HepG2 (cell line): ENCODE data around the gene NR3C2. TPM values are rescaled to one million over a fixed set of nuclear protein-coding genes. Genes with fewer than 3 reads are reported as not detected.

Source experiments
- ATAC-seq: fragments of 200-7000 bp; cut with Tn5 transposase; 3 replicates; pipeline ENCODE4 v1.9.1; 2020; ENCODE audit warnings: mild to moderate bottlenecking, moderate library complexity
- BruUV-seq: library from RNA; stranded (reverse); fragments of 400-500 nt; replicated peaks from 2 replicates; lab custom pipeline; 2021; lab: Mats Ljungman, UMichigan
- CTCF ChIA-PET: fragments of 300-600 bp; formaldehyde crosslinking; extraction: SDS; loops from one replicate; lab custom pipeline; 2021; ENCODE audit warnings: low total read pairs, inconsistent platforms, low intra/inter-chr PET ratio; lab: Yijun Ruan, JAX
- POLR2A ChIA-PET: fragments of 350-600 bp; sonication (Branson Sonifier 250); formaldehyde crosslinking; loops from one replicate; lab custom pipeline; 2020; ENCODE audit warnings: antibody characterized with exemption, inconsistent platforms; lab: Yijun Ruan, JAX
- DNase-seq: peaks from one replicate; pipeline ENCODE4 v3.0.0-alpha.2; 2015; ENCODE audit warnings: low spot score
- FAIRE-seq: peaks from 3 replicates; lab custom pipeline; 2011; peaks lifted over from hg19 to GRCh38; lab: Jason Lieb, UNC
- H2AFZ ChIP-seq: one replicate; pipeline ENCODE4 v1.6.1; 2011; ENCODE audit warnings: low read length, inconsistent platforms
- H3K27ac ChIP-seq: fragments of 300-600 bp; 3 replicates; pipeline ENCODE4 v1.8.0; 2011; ENCODE audit warnings: mixed run types, mild to moderate bottlenecking, mixed read lengths, low read length, inconsistent platforms; ENCODE audit not compliant: insufficient read depth; ENCODE audit errors: extremely low read length
- H3K27me3 ChIP-seq, 2 experiments: fragments of 200-600 bp in 1 of 2; 2 replicates in 1 of 2; 3 replicates in 1 of 2; pipeline versions ENCODE4 v1.6.0 to v1.8.0; 2011; ENCODE audit warnings: low read length in 2 of 2, mild to moderate bottlenecking in 2 of 2, moderate library complexity in 2 of 2, inconsistent platforms in 1 of 2; ENCODE audit not compliant: insufficient read depth in 2 of 2, control insufficient read depth in 1 of 2
- H3K36me3 ChIP-seq, 2 experiments: fragments of 200-600 bp in 1 of 2; replicated peaks in 1 of 2; 2 replicates in 1 of 2; 3 replicates in 1 of 2; pipeline versions ENCODE4 v1.5.1 to v1.8.0; 2011; ENCODE audit warnings: low read length in 2 of 2, inconsistent platforms in 1 of 2; ENCODE audit not compliant: insufficient read depth in 2 of 2, control insufficient read depth in 1 of 2
- H3K4me1 ChIP-seq: 2 replicates; pipeline ENCODE4 v1.5.1; 2012; ENCODE audit warnings: low read length, inconsistent platforms; ENCODE audit not compliant: insufficient read depth
- H3K4me2 ChIP-seq: 2 replicates; pipeline ENCODE4 v1.6.0; 2011; ENCODE audit warnings: low read depth, low read length, inconsistent platforms
- H3K4me3 ChIP-seq, 3 experiments: fragments of 200-600 bp in 1 of 3; sonication (generic), shearing (Covaris generic) in 1 of 3; replicated peaks in 1 of 3; 2 replicates each; pipeline ENCODE4 v1.5.1; 2011 to 2016; ENCODE audit warnings: low read length in 3 of 3, inconsistent platforms in 2 of 3, low read depth in 2 of 3, mild to moderate bottlenecking in 2 of 3, control low read depth in 1 of 3, mixed read lengths in 1 of 3; ENCODE audit not compliant: insufficient read depth in 1 of 3
- H3K79me2 ChIP-seq: one replicate; pipeline ENCODE4 v1.6.1; 2011; ENCODE audit warnings: low read length, inconsistent platforms; ENCODE audit not compliant: insufficient read depth
- H3K9ac ChIP-seq: 2 replicates; pipeline ENCODE4 v1.6.0; 2011; ENCODE audit warnings: mild to moderate bottlenecking, low read depth, low read length, inconsistent platforms; ENCODE audit not compliant: insufficient read depth
- H3K9me3 ChIP-seq: 2 replicates; pipeline ENCODE4 v1.5.1; 2012; ENCODE audit warnings: mild to moderate bottlenecking, low read length
- H4K20me1 ChIP-seq: 2 replicates; pipeline ENCODE4 v1.6.0; 2011; ENCODE audit warnings: inconsistent platforms, mild to moderate bottlenecking, low read length, moderate library complexity; ENCODE audit not compliant: insufficient read depth
- EEA1 ChIP-seq: sonication (generic); formaldehyde crosslinking; IDR thresholded peaks from 2 replicates; pipeline ENCODE4 v1.5.1; 2020; ENCODE audit warnings: mild to moderate bottlenecking, missing genetic modification reagents, borderline replicate concordance
- HDAC2 ChIP-seq: sonication (generic); formaldehyde crosslinking; IDR thresholded peaks from 2 replicates; pipeline ENCODE4 v1.4.0; 2020; ENCODE audit warnings: missing genetic modification reagents
- HMG20A ChIP-seq: IDR thresholded peaks from 2 replicates; pipeline ENCODE4 v1.6.1; 2016; ENCODE audit warnings: borderline replicate concordance
- HNF1A ChIP-seq, 2 experiments: sonication (generic) in 1 of 2; formaldehyde crosslinking in 1 of 2; IDR thresholded peaks; 2 replicates each; pipeline versions ENCODE4 v1.4.0 to v1.6.1; 2016 to 2020; ENCODE audit warnings: borderline replicate concordance in 1 of 2, low read depth in 1 of 2, mild to moderate bottlenecking in 1 of 2, missing genetic modification reagents in 1 of 2
- HNRNPK ChIP-seq: fragments of 200-400 bp; formaldehyde crosslinking; IDR thresholded peaks from 2 replicates; pipeline ENCODE4 v1.6.1; 2018; ENCODE audit warnings: low read length, low read depth, moderate library complexity, mild to moderate bottlenecking; ENCODE audit not compliant: poor library complexity, severe bottlenecking
- KAT2B ChIP-seq: fragments of 150-350 bp; IDR thresholded peaks from 2 replicates; pipeline ENCODE4 v1.6.1; 2014; ENCODE audit warnings: low read depth, low read length, borderline replicate concordance
- KDM6A ChIP-seq: IDR thresholded peaks from 2 replicates; pipeline ENCODE4 v1.6.1; 2016; ENCODE audit warnings: low read depth
- MED8 ChIP-seq: sonication (generic); formaldehyde crosslinking; IDR thresholded peaks from 2 replicates; pipeline ENCODE4 v1.8.1; 2023; ENCODE audit warnings: mild to moderate bottlenecking, missing genetic modification reagents; ENCODE audit not compliant: insufficient replicate concordance
- STAG1 ChIP-seq: sonication (generic); formaldehyde crosslinking; IDR thresholded peaks from 2 replicates; pipeline ENCODE4 v1.4.0; 2020; ENCODE audit warnings: missing genetic modification reagents
- YEATS4 ChIP-seq: sonication (generic); formaldehyde crosslinking; IDR thresholded peaks from 2 replicates; pipeline ENCODE4 v1.4.0; 2020; ENCODE audit warnings: missing genetic modification reagents, borderline replicate concordance
- ZMAT3 ChIP-seq: sonication (generic); formaldehyde crosslinking; conservative IDR thresholded peaks from 2 replicates; pipeline ENCODE4 v1.7.0; 2021; ENCODE audit warnings: missing genetic modification reagents
- ZNF530 ChIP-seq: sonication (generic); formaldehyde crosslinking; IDR thresholded peaks from 2 replicates; pipeline ENCODE4 v1.5.0; 2020; ENCODE audit warnings: low read depth, mild to moderate bottlenecking, missing genetic modification reagents
- ZNF567 ChIP-seq: sonication (generic); formaldehyde crosslinking; IDR thresholded peaks from 2 replicates; pipeline ENCODE4 v1.8.1; 2023; ENCODE audit warnings: mild to moderate bottlenecking, missing genetic modification reagents, borderline replicate concordance
- WGBS: methylation state at CpG from one replicate; pipeline ENCODE4 v1.1.6; 2017; ENCODE audit warnings: low lambda C conversion rate; 5-methylcytosine and 5-hydroxymethylcytosine counted together
- in situ Hi-C: cut with HindIII; loops from 2 replicates; pipeline ENCODE4 v1.10.0; 2017; ENCODE audit warnings: low pct_unique_long_range_greater_than_20kb; ENCODE audit not compliant: extremely low pct_ligation_motif_present
- intact Hi-C: fragments of 100-400 bp; cut with micrococcal nuclease; formaldehyde crosslinking; loops from one replicate; pipeline ENCODE4 v1.10.0; 2022; ENCODE audit not compliant: unreplicated experiment
- polyA plus RNA-seq, 8 experiments: library from polyadenylated mRNA; depleted of rRNA in 3 of 8; stranded (reverse) in 7 of 8; unstranded in 1 of 8; fragments of >200 nt; fragmentation: Illumina TruSeq in 4 of 8; extraction: Trizol in 4 of 8; gene quantifications; 2 replicates each; pipeline versions ENCODE4 v1.2.1 to v1.2.3, GENCODE V29; 2011 to 2016; ENCODE audit warnings: low read depth in 4 of 8, missing spikeins in 1 of 8, mixed read lengths in 1 of 8; ENCODE audit not compliant: insufficient read depth in 1 of 8
- total RNA-seq, 5 experiments: library from RNA; depleted of rRNA; stranded (reverse); fragments of >200 nt; fragmentation: Illumina TruSeq; extraction: Trizol; gene quantifications; 2 replicates each; pipeline ENCODE4 v1.2.3, GENCODE V29; 2016; ENCODE audit warnings: low read depth in 1 of 5
- TF ChIP-seq, protein P1 (sequence below), 2 experiments: sonication (generic) in 1 of 2; formaldehyde crosslinking in 1 of 2; IDR thresholded peaks; 2 replicates each; pipeline versions ENCODE4 v1.6.1 to v1.9.0; 2014 to 2022; ENCODE audit warnings: antibody characterized with exemption in 1 of 2, borderline replicate concordance in 1 of 2, inconsistent platforms in 1 of 2, low read depth in 1 of 2, missing genetic modification reagents in 1 of 2

NR3C2 gene
- total and polyA plus RNA-seq, 2 of the 13 experiments (the other 11 are each of a cell fraction or from before 2014, with no cell fraction given), result 0.26 to 0.46 TPM

- FAIRE-seq (no peak), ATAC-seq (no peak), DNase-seq (no peak)
- WGBS, result 64% methylated on average over 3 of the region's 3 CpGs
- intact Hi-C loops, result no loop called here
- BruUV-seq, result no TSS peak
- no peak overlapping the region for H3K9ac ChIP-seq
- no peaks in the 10 kb centered on the region for H3K36me3 ChIP-seq
- H3K9me3 ChIP-seq, result no peaks in the 10 kb centered on the region
- no peak overlapping the region for H3K4me2 ChIP-seq
- in situ Hi-C loops, result no loop called here
- TF ChIP-seq ZNF567 (CRISPR knock-in tag) (no peak), YEATS4 (no peak), HNRNPK (no peak), ZMAT3 (CRISPR knock-in tag) (no peak), HNF1A (IDR thresholded peaks at IDR 0.05; ENCODE audit: low read depth) (no peak), HNF1A (CRISPR knock-in tag; IDR thresholded peaks at IDR 0.05; ENCODE audit: borderline replicate concordance) (no peak), KDM6A (CRISPR knock-in tag) (no peak), ZNF530 (no peak), HMG20A (CRISPR knock-in tag) (no peak), MED8 (CRISPR knock-in tag) (no peak), EEA1 (no peak), STAG1 (CRISPR knock-in tag) (no peak), HDAC2 (CRISPR knock-in tag) (no peak), KAT2B (no peak)
- TF ChIP-seq, protein P1, sequence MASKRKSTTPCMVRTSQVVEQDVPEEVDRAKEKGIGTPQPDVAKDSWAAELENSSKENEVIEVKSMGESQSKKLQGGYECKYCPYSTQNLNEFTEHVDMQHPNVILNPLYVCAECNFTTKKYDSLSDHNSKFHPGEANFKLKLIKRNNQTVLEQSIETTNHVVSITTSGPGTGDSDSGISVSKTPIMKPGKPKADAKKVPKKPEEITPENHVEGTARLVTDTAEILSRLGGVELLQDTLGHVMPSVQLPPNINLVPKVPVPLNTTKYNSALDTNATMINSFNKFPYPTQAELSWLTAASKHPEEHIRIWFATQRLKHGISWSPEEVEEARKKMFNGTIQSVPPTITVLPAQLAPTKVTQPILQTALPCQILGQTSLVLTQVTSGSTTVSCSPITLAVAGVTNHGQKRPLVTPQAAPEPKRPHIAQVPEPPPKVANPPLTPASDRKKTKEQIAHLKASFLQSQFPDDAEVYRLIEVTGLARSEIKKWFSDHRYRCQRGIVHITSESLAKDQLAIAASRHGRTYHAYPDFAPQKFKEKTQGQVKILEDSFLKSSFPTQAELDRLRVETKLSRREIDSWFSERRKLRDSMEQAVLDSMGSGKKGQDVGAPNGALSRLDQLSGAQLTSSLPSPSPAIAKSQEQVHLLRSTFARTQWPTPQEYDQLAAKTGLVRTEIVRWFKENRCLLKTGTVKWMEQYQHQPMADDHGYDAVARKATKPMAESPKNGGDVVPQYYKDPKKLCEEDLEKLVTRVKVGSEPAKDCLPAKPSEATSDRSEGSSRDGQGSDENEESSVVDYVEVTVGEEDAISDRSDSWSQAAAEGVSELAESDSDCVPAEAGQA (IDR thresholded peaks at IDR 0.05; ENCODE audit: low read depth), result no peak
- TF ChIP-seq, protein P1 (CRISPR knock-in tag; IDR thresholded peaks at IDR 0.05; ENCODE audit: borderline replicate concordance), result no peak
- no peak overlapping the region for H2AFZ ChIP-seq
- H3K27ac ChIP-seq, result no peak overlapping the region
- no peaks in the 10 kb centered on the region for H3K27me3 ChIP-seq
- H3K4me3 ChIP-seq, result no peak overlapping the region
- CTCF ChIA-PET, result no interaction called here
- H4K20me1 ChIP-seq, result no peaks in the 10 kb centered on the region
- no peaks in the 10 kb centered on the region for H3K79me2 ChIP-seq
- no peaks in the 10 kb centered on the region for H3K4me1 ChIP-seq
- POLR2A ChIA-PET, result no interaction called here
Measured at GRCh38 chr4:148054275-148054674, 387.9 kb downstream of the NR3C2 start.
